RWPE2 (cell line): ENCODE measurements around the gene FGF18.
"Not testable (repeated sequence)": the region's sequence is repeated elsewhere in the genome, so short reads cannot be mapped to it uniquely, and the experiment has no call there.

Source experiments
- ATAC-seq: fragments of 200-7000 bp; cut with Tn5 transposase; 3 replicates; pipeline ENCODE4 v1.9.1; 2021; ENCODE audit warnings: low read depth
- DNase-seq: peaks from one replicate; pipeline ENCODE4 v3.0.0-alpha.2; 2020; ENCODE audit warnings: low spot score
- H3K27ac ChIP-seq: fragments of 450-650 bp; 2 replicates; pipeline ENCODE4 v1.5.1; 2017; ENCODE audit warnings: mild to moderate bottlenecking; ENCODE audit not compliant: poor library complexity, severe bottlenecking
- H3K27me3 ChIP-seq: fragments of 250-450 bp; sonication (Bioruptor Pico); 2 replicates; pipeline ENCODE4 v1.5.1; 2021; ENCODE audit warnings: mild to moderate bottlenecking, moderate library complexity; ENCODE audit not compliant: insufficient read depth, poor library complexity, severe bottlenecking
- H3K36me3 ChIP-seq: fragments of 250-450 bp; sonication (Bioruptor Pico); 2 replicates; pipeline ENCODE4 v1.5.1; 2020; ENCODE audit warnings: low read depth, mild to moderate bottlenecking, moderate library complexity
- H3K4me1 ChIP-seq: fragments of 250-450 bp; sonication (Bioruptor Pico); 2 replicates; pipeline ENCODE4 v1.5.1; 2021; ENCODE audit warnings: mild to moderate bottlenecking, moderate library complexity; ENCODE audit not compliant: insufficient read depth, poor library complexity, severe bottlenecking
- H3K4me3 ChIP-seq: fragments of 250-450 bp; sonication (Bioruptor Pico); 2 replicates; pipeline ENCODE4 v1.5.1; 2021; ENCODE audit warnings: mild to moderate bottlenecking, moderate library complexity; ENCODE audit not compliant: severe bottlenecking
- H3K9me3 ChIP-seq: fragments of 250-450 bp; sonication (Bioruptor Pico); 2 replicates; pipeline ENCODE4 v1.5.1; 2021; ENCODE audit warnings: mild to moderate bottlenecking, moderate library complexity; ENCODE audit not compliant: severe bottlenecking
- CTCF ChIP-seq: fragments of 450-650 bp; IDR thresholded peaks from one replicate; pipeline ENCODE4 v1.5.1; 2017; ENCODE audit warnings: mild to moderate bottlenecking, moderate library complexity; ENCODE audit not compliant: poor library complexity, severe bottlenecking

The FGF18 gene

GRCh38 chr5:171418982-171419687, at the start of gene FGF18:
FGF18 (plus strand) TSS chr5:171419647; CDS start chr5:171420200, 553 bp downstream.
- peak within 1 kb of the TSS; percentile 27 for H3K4me3 ChIP-seq
- H3K9me3 ChIP-seq, result no peaks in the 10 kb centered on the region
- TF ChIP-seq CTCF, result peak; percentile 81
- H3K27me3 ChIP-seq, result peaks cover 18% of the 10 kb centered on the region
- peak; percentile 38 for ATAC-seq
- H3K36me3 ChIP-seq, result peaks cover 4% of the 10 kb centered on the region; the same call in 1 of the 2 replicates
- H3K27ac ChIP-seq, result no peak within 1 kb of the TSS
- DNase-seq, result peak; percentile 78
- no peaks in the 10 kb centered on the region for H3K4me1 ChIP-seq

GRCh38 chr5:171369898-171370297, 49.5 kb upstream of the FGF18 start:
- no peaks in the 10 kb centered on the region for H3K9me3 ChIP-seq
- H3K4me3 ChIP-seq, result no peak overlapping the region
- no peak for DNase-seq
- H3K36me3 ChIP-seq, result no peaks in the 10 kb centered on the region
- TF ChIP-seq CTCF, result no peak
- no peak for ATAC-seq
- H3K4me1 ChIP-seq, result no peaks in the 10 kb centered on the region
- H3K27ac ChIP-seq, result no peak overlapping the region
- no peaks in the 10 kb centered on the region for H3K27me3 ChIP-seq

- not testable (repeated sequence) for H3K36me3 ChIP-seq, H3K27me3 ChIP-seq, H3K27ac ChIP-seq, H3K4me3 ChIP-seq, H3K4me1 ChIP-seq, DNase-seq, H3K9me3 ChIP-seq
- peak; percentile 39 for TF ChIP-seq CTCF
- peak; percentile 29; the same call in 1 of the 3 replicates for ATAC-seq
Measured at GRCh38 chr5:171370881-171371280, 48.6 kb upstream of the FGF18 start.

- no peak for TF ChIP-seq CTCF
- no peaks in the 10 kb centered on the region for H3K9me3 ChIP-seq
- ATAC-seq, result 0 out of 3 replicates have a peak, but pooled peaks have one; percentile 24
- no peak for DNase-seq
- no peaks in the 10 kb centered on the region for H3K36me3 ChIP-seq
- no peaks in the 10 kb centered on the region for H3K27me3 ChIP-seq
- H3K27ac ChIP-seq, result no peak overlapping the region
- H3K4me1 ChIP-seq, result no peaks in the 10 kb centered on the region
- no peak overlapping the region for H3K4me3 ChIP-seq
Measured at GRCh38 chr5:171371326-171371725, 48.1 kb upstream of the FGF18 start.

GRCh38 chr5:171379961-171380360, 39.5 kb upstream of the FGF18 start:
- DNase-seq, result no peak
- no peaks in the 10 kb centered on the region for H3K9me3 ChIP-seq
- H3K4me3 ChIP-seq, result no peak overlapping the region
- H3K27me3 ChIP-seq, result no peaks in the 10 kb centered on the region
- no peaks in the 10 kb centered on the region for H3K4me1 ChIP-seq
- H3K27ac ChIP-seq, result no peak overlapping the region
- no peak for TF ChIP-seq CTCF
- H3K36me3 ChIP-seq, result no peaks in the 10 kb centered on the region
- no peak for ATAC-seq

- peaks cover 13% of the 10 kb centered on the region for H3K36me3 ChIP-seq
- not testable (repeated sequence) for DNase-seq, H3K9me3 ChIP-seq, H3K27ac ChIP-seq, H3K4me3 ChIP-seq, H3K27me3 ChIP-seq, H3K4me1 ChIP-seq, ATAC-seq
Measured at GRCh38 chr5:171384416-171384815, 35.0 kb upstream of the FGF18 start.

- H3K36me3 ChIP-seq, result peaks cover 19% of the 10 kb centered on the region
- H3K4me3 ChIP-seq, H3K27ac ChIP-seq, H3K27me3 ChIP-seq, H3K9me3 ChIP-seq, H3K4me1 ChIP-seq, DNase-seq: not testable (repeated sequence)
- ATAC-seq, result peak; percentile 19; the same call in 1 of the 3 replicates
Measured at GRCh38 chr5:171384999-171385398, 34.4 kb upstream of the FGF18 start.
